IPS-18a (cell line): ENCODE results near the gene FKBP2.
A peak's percentile ranks its signal among the peaks of the same experiment; 100 is the strongest.

Experiments used
- H3K27ac ChIP-seq: one replicate; pipeline ENCODE4 v1.5.1; 2013; ENCODE audit warnings: low read length
- H3K27me3 ChIP-seq: one replicate; pipeline ENCODE4 v1.6.1; 2013; ENCODE audit warnings: mild to moderate bottlenecking, low read length; ENCODE audit not compliant: control insufficient read depth, insufficient read depth
- H3K36me3 ChIP-seq: one replicate; pipeline ENCODE4 v1.6.1; 2013; ENCODE audit warnings: low read depth, low read length; ENCODE audit not compliant: control insufficient read depth
- H3K4me1 ChIP-seq: one replicate; pipeline ENCODE4 v1.6.1; 2013; ENCODE audit warnings: low read depth, low read length; ENCODE audit not compliant: control insufficient read depth
- H3K4me3 ChIP-seq: one replicate; pipeline ENCODE4 v1.5.1; 2013; ENCODE audit warnings: low read length
- H3K9ac ChIP-seq: one replicate; pipeline ENCODE4 v1.6.1; 2013; ENCODE audit warnings: mild to moderate bottlenecking, low read length, moderate library complexity
- H3K9me3 ChIP-seq: one replicate; pipeline ENCODE4 v1.6.1; 2013; ENCODE audit warnings: low read depth, low read length; ENCODE audit not compliant: control insufficient read depth

FKBP2 gene

DNA sequence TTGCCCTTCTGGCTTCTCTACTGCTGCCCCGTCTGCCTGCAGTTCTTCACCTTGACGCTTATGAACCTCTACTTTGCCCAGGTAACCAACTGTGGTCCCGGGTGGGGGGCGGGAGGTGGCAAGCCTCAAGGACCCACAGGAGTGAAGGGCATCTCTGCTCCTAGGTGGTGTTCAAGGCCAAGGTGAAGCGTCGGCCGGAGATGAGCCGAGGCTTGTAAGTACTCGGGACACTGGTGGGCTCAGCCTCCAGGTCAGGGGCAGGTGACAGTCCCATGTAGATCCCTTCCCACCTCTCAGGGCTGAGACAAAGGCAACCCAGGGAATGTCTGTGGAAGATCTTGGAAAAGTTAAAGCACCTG lies 45.9 kb downstream of the FKBP2 start:
- Histone ChIP-seq H3K27ac (no peak overlapping the region), H3K36me3 (no peaks in the 10 kb centered on the region), H3K27me3 (peaks cover 29% of the 10 kb centered on the region), H3K9ac (no peak overlapping the region), H3K4me3 (no peak overlapping the region), H3K9me3 (no peaks in the 10 kb centered on the region), H3K4me1 (peaks cover 3% of the 10 kb centered on the region)

GRCh38 chr11:64287676-64288352 lies 46.9 kb downstream of the FKBP2 start:
- Histone ChIP-seq H3K9ac (no peak overlapping the region), H3K27ac (no peak overlapping the region), H3K4me3 (no peak overlapping the region), H3K4me1 (peaks cover 3% of the 10 kb centered on the region), H3K36me3 (no peaks in the 10 kb centered on the region), H3K9me3 (no peaks in the 10 kb centered on the region), H3K27me3 (peaks cover 39% of the 10 kb centered on the region)

DNA sequence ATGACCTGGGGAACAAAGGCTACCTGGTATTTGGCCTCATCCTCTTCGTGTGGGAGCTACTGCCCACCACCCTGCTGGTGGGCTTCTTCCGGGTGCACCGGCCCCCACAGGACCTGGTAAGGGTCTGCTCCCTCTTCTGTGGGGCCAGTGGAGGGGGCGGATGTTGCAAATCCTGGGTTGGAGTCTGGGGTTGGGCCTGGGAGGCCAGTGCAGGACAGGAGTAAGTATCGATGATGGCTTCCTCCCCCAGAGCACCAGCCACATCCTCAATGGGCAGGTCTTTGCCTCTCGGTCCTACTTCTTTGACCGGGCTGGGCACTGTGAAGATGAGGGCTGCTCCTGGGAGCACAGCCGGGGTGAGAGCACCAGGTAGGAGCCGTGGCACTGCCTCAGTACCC lies 47.5 kb downstream of the FKBP2 start:
- no peaks in the 10 kb centered on the region for H3K9me3 ChIP-seq
- no peaks in the 10 kb centered on the region for H3K36me3 ChIP-seq
- no peak overlapping the region for H3K4me3 ChIP-seq
- H3K9ac ChIP-seq: no peak overlapping the region
- H3K27me3 ChIP-seq: peaks cover 44% of the 10 kb centered on the region
- H3K27ac ChIP-seq: no peak overlapping the region
- H3K4me1 ChIP-seq: peaks cover 3% of the 10 kb centered on the region

DNA sequence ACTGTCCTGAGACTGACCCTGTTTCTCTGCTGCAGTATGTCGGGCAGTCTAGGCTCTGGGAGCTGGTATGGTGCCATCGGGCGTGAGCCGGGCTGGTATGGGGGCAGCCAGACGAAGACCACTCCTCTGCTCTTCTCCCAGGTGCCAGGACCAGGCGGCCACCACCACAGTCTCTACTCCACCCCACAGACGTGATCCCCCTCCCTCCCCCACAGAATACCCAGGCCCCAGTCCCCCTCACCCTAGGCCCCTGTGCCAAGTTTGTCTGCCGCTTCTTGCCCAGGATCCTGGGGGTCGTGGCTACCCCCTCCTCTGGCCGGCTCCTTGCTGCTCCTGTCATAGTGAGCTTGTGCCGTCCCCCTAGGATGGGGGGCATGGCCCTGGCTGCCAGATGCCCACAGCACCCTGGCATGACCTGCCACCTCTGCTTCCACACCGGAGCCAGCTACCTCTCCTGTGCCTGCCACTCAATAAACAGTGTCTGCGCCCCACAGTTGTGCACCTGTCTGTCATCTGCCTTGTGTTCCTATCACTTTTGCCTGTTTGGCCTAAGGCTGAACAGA lies 48.2 kb downstream of the FKBP2 start:
- no peaks in the 10 kb centered on the region for H3K9me3 ChIP-seq
- H3K4me3 ChIP-seq: no peak overlapping the region
- no peaks in the 10 kb centered on the region for H3K36me3 ChIP-seq
- peaks cover 52% of the 10 kb centered on the region for H3K27me3 ChIP-seq
- no peak overlapping the region for H3K27ac ChIP-seq
- no peak overlapping the region for H3K9ac ChIP-seq
- peaks cover 3% of the 10 kb centered on the region for H3K4me1 ChIP-seq

- Histone ChIP-seq H3K36me3 (no peaks in the 10 kb centered on the region), H3K4me3 (peak overlapping the region; percentile 37), H3K27me3 (peaks cover 67% of the 10 kb centered on the region), H3K9me3 (no peaks in the 10 kb centered on the region), H3K27ac (no peak overlapping the region), H3K9ac (no peak overlapping the region), H3K4me1 (peaks cover 3% of the 10 kb centered on the region)
These were observed 49.7 kb downstream of the FKBP2 start for GRCh38 chr11:64290352-64291261.

DNA sequence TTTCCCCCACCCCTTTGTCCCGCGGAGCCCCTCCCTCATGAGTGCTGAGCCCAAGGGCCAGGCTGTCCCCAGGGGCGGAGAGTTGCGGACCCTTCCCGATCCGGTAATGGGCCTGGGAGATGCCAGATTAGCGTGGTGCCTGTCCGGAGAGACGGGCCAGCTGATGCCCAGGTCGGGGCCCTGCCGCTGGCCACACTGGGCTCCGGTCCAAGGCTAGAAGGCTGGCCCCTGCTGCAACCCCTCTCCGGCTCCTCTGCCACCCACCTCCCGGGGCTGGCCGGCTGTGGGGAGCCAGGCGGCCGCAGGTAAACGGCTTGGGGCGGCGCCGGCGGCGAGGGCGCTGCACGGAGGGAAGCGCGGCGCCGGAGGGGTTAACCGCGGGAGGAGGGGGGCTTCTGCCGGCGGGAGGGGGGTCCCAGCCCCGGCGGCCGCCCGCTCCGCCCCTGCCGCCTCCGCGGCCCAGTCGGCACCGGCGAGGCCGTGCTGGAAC lies 50.4 kb downstream of the FKBP2 start, which contains the start of gene KCNK4:
KCNK4 (plus strand) TSS at position 41 of the 490 bp plus-strand sequence. CDS start 1,717 bp downstream, outside the sequence.
- Histone ChIP-seq H3K4me1 (peaks cover under 1% of the 10 kb centered on the region), H3K27ac (no peak within 1 kb of the TSS), H3K9ac (no peak within 1 kb of the TSS), H3K27me3 (peaks cover 74% of the 10 kb centered on the region), H3K4me3 (peak within 1 kb of the TSS; percentile 37), H3K9me3 (no peaks in the 10 kb centered on the region), H3K36me3 (no peaks in the 10 kb centered on the region)

DNA sequence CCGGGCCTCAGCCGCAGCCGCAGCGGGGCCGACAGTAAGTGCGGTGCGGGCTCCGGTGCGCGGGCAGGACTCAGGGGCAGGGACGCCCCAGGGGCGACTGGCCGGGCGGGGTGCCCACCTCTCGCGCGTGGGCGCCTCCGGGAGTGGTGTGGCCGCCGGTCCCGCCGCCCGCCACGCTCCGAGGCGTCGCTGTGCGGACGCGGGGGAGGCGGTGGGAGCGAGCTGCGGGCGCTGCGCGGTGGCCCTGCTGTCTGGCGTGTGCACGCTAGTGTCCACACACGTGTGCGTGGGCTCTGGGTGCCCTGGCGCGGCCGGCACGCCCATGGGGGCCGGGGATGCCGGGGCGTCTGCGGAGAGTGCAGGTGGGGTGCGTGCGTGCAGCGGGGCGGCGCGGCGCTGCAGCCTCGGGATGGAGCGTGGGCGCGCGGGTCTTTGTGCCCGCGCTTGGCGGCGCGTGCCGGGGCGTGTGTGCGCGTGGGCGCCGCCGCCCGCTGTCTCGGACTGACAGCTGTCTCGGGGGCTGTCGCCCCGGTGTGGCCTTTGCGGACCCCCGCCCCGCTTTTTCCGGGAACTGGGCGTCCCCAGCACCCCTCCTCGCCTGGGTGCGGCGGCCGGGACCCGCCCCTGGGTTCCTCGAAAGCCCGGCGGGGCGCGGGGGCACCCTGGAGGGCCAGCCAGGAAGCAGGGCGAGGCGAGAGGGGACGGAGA lies 51.0 kb downstream of the FKBP2 start:
- H3K9ac ChIP-seq: no peak overlapping the region
- H3K4me1 ChIP-seq: no peaks in the 10 kb centered on the region
- peaks cover 80% of the 10 kb centered on the region for H3K27me3 ChIP-seq

GRCh38 chr11:64292460-64293254 lies 51.8 kb downstream of the FKBP2 start:
- Histone ChIP-seq H3K9me3 (no peaks in the 10 kb centered on the region), H3K36me3 (no peaks in the 10 kb centered on the region), H3K27me3 (peaks cover 87% of the 10 kb centered on the region), H3K4me1 (no peaks in the 10 kb centered on the region), H3K27ac (no peak overlapping the region), H3K4me3 (no peak overlapping the region), H3K9ac (no peak overlapping the region)

More for the DNA sequence above, 51.0 kb downstream of the FKBP2 start:
- Histone ChIP-seq H3K4me3 (peak overlapping the region; percentile 37), H3K27ac (no peak overlapping the region), H3K36me3 (no peaks in the 10 kb centered on the region), H3K9me3 (no peaks in the 10 kb centered on the region)
